Neuronal stem cell (in vitro differentiated cells): ENCODE measurements around the gene CAB39. TPM values are rescaled to one million over a fixed set of nuclear protein-coding genes. Genes with fewer than 3 reads are reported as not detected.

Experiments
- DNase-seq: peaks from one replicate; pipeline ENCODE4 v3.0.0-alpha.2; 2013; ENCODE audit warnings: low spot score
- H2AFZ ChIP-seq: one replicate; pipeline ENCODE4 v1.6.1; 2013; ENCODE audit warnings: mild to moderate bottlenecking, low read length, inconsistent platforms
- H2AK5ac ChIP-seq: 2 replicates; pipeline ENCODE4 v1.6.1; 2013; ENCODE audit warnings: low read depth, mild to moderate bottlenecking, inconsistent platforms, low read length, moderate library complexity, mixed read lengths
- H2BK120ac ChIP-seq: 2 replicates; pipeline ENCODE4 v1.6.1; 2013; ENCODE audit warnings: low read depth, mild to moderate bottlenecking, inconsistent platforms, low read length, moderate library complexity, mixed read lengths
- H2BK12ac ChIP-seq: one replicate; pipeline ENCODE4 v1.6.1; 2013; ENCODE audit warnings: low read length, inconsistent platforms
- H2BK15ac ChIP-seq: 2 replicates; pipeline ENCODE4 v1.6.1; 2013; ENCODE audit warnings: mild to moderate bottlenecking, low read length, inconsistent platforms, mixed read lengths
- H2BK5ac ChIP-seq: one replicate; pipeline ENCODE4 v1.6.1; 2013; ENCODE audit warnings: inconsistent platforms, mild to moderate bottlenecking, low read length, moderate library complexity
- H3K14ac ChIP-seq: one replicate; pipeline ENCODE4 v1.6.1; 2013; ENCODE audit warnings: low read length, inconsistent platforms
- H3K18ac ChIP-seq: 2 replicates; pipeline ENCODE4 v1.6.1; 2013; ENCODE audit warnings: low read length, inconsistent platforms
- H3K23ac ChIP-seq: 2 replicates; pipeline ENCODE4 v1.6.1; 2013; ENCODE audit warnings: low read depth, mild to moderate bottlenecking, mixed read lengths, low read length, inconsistent platforms; ENCODE audit not compliant: poor library complexity
- H3K27ac ChIP-seq: replicated peaks from 3 replicates; pipeline ENCODE4 v1.5.1; 2013; ENCODE audit warnings: low read length, inconsistent platforms
- H3K27me3 ChIP-seq, 3 experiments: 2 replicates each; pipeline ENCODE4 v1.6.1; 2013; ENCODE audit warnings: low read length in 3 of 3, mild to moderate bottlenecking in 2 of 3, inconsistent platforms in 1 of 3, low read depth in 1 of 3, mixed read lengths in 1 of 3, moderate library complexity in 1 of 3; ENCODE audit not compliant: control insufficient read depth in 3 of 3, insufficient read depth in 3 of 3
- H3K36me3 ChIP-seq, 2 donors: replicated peaks in 1 of 2; 2 replicates each; pipeline ENCODE4 v1.6.1; 2013; ENCODE audit warnings: low read length in 2 of 2; ENCODE audit not compliant: control insufficient read depth in 2 of 2, insufficient read depth in 2 of 2
- H3K4ac ChIP-seq: 2 replicates; pipeline ENCODE4 v1.6.1; 2013; ENCODE audit warnings: inconsistent platforms, mild to moderate bottlenecking, low read length, moderate library complexity
- H3K4me1 ChIP-seq, 2 donors: 1 replicate in 1 of 2; 2 replicates in 1 of 2; pipeline ENCODE4 v1.6.1; 2013; ENCODE audit warnings: low read length in 2 of 2, low read depth in 1 of 2; ENCODE audit not compliant: control insufficient read depth in 2 of 2, insufficient read depth in 1 of 2
- H3K4me2 ChIP-seq: one replicate; pipeline ENCODE4 v1.6.1; 2013; ENCODE audit warnings: mild to moderate bottlenecking, low read length, inconsistent platforms; ENCODE audit not compliant: insufficient read depth, poor library complexity, severe bottlenecking
- H3K4me3 ChIP-seq, 2 donors: 2 replicates each; pipeline ENCODE4 v1.5.1; 2013; ENCODE audit warnings: low read length in 2 of 2, mild to moderate bottlenecking in 2 of 2, inconsistent platforms in 1 of 2, moderate library complexity in 1 of 2
- H3K79me1 ChIP-seq: one replicate; pipeline ENCODE4 v1.6.1; 2013; ENCODE audit warnings: low read depth, mild to moderate bottlenecking, inconsistent platforms, low read length, moderate library complexity
- H3K9ac ChIP-seq: one replicate; pipeline ENCODE4 v1.6.1; 2013; ENCODE audit warnings: mild to moderate bottlenecking, low read depth, low read length, inconsistent platforms; ENCODE audit not compliant: poor library complexity
- H3K9me3 ChIP-seq, 2 donors: replicated peaks in 1 of 2; 2 replicates each; pipeline versions ENCODE3 to v1.6.1; 2013; ENCODE audit warnings: low read length in 2 of 2, mild to moderate bottlenecking in 2 of 2, inconsistent platforms in 1 of 2, low read depth in 1 of 2, mixed read lengths in 1 of 2, moderate library complexity in 1 of 2; ENCODE audit not compliant: control insufficient read depth in 2 of 2, insufficient read depth in 1 of 2
- H4K8ac ChIP-seq: one replicate; pipeline ENCODE4 v1.6.1; 2013; ENCODE audit warnings: low read depth, mild to moderate bottlenecking, inconsistent platforms, low read length, moderate library complexity
- H4K91ac ChIP-seq: one replicate; pipeline ENCODE4 v1.6.1; 2013; ENCODE audit warnings: low read length, low read depth, mild to moderate bottlenecking, inconsistent platforms; ENCODE audit not compliant: poor library complexity
- WGBS, 2 donors: extraction: QIAGEN DNeasy Blood & Tissue Kit; methylation state at CpG; one replicate each; pipeline ENCODE4 v1.1.7; 2013; ENCODE audit warnings: missing lambda C conversion rate in 2 of 2, mixed read lengths in 1 of 2; ENCODE audit not compliant: insufficient read length in 2 of 2, insufficient replicate concordance in 1 of 2; ENCODE audit errors: extremely low coverage in 2 of 2; 5-methylcytosine and 5-hydroxymethylcytosine counted together
- small RNA-seq: library from polyadenylated mRNA; stranded (forward); fragments of <200 nt; extraction: miRNeasy Mini kit (QIAGEN cat#:217004); gene quantifications from one replicate; pipeline ENCODE3, GENCODE V24; 2013; ENCODE audit not compliant: insufficient read depth

Gene CAB39

GRCh38 chr2:230868947-230869913 lies 156.6 kb downstream of the CAB39 start:
- H3K27me3 ChIP-seq, result no peaks in the 10 kb centered on the region
- H3K4ac ChIP-seq, result no peak overlapping the region
- H2AK5ac ChIP-seq, result peak overlapping the region; percentile 87
- H3K18ac ChIP-seq, result peak overlapping the region; percentile 96
- peak overlapping the region; percentile 64 for H3K9ac ChIP-seq
- peak overlapping the region; percentile 56 for H4K91ac ChIP-seq
- peak overlapping the region; percentile 51 for H3K27ac ChIP-seq
- H2AFZ ChIP-seq, result no peak overlapping the region
- H2BK12ac ChIP-seq, result peak overlapping the region; percentile 76
- no peak for DNase-seq
- peaks cover 53 to 58% of the 10 kb centered on the region in 2 donors for H3K4me1 ChIP-seq
- no CpG with 5 or more reads among the region's 19 CpGs for WGBS, 2 donors
- H3K79me1 ChIP-seq, result peaks cover 15% of the 10 kb centered on the region
- H3K23ac ChIP-seq, result peak overlapping the region; percentile 0
- peaks cover 3 to 31% of the 10 kb centered on the region in 2 donors for H3K36me3 ChIP-seq
- H3K4me2 ChIP-seq, result peak overlapping the region; percentile 45
- H3K4me3 ChIP-seq, result no peak overlapping the region
- peak overlapping the region; percentile 70 for H4K8ac ChIP-seq
- peak overlapping the region; percentile 32 for H3K14ac ChIP-seq
- H2BK15ac ChIP-seq, result peak overlapping the region; percentile 51
- H3K9me3 ChIP-seq, result no peaks in the 10 kb centered on the region
- peak overlapping the region; percentile 58 for H2BK5ac ChIP-seq
- H2BK120ac ChIP-seq, result no peak overlapping the region

GRCh38 chr2:230869914-230870543 lies 157.4 kb downstream of the CAB39 start:
- Histone ChIP-seq H3K4me3 (no peak overlapping the region), H2BK15ac (peak overlapping the region; percentile 16), H3K9me3 (no peaks in the 10 kb centered on the region), H2BK5ac (peak overlapping the region; percentile 58), H2BK120ac (no peak overlapping the region), H3K79me1 (peaks cover 19% of the 10 kb centered on the region), H2AK5ac (peak overlapping the region; percentile 23), H3K23ac (no peak overlapping the region), H3K18ac (peak overlapping the region; percentile 48), H3K4me1 (peaks cover 53 to 55% of the 10 kb centered on the region in 2 donors), H2BK12ac (no peak overlapping the region), H3K27me3 (no peaks in the 10 kb centered on the region), H3K14ac (no peak overlapping the region), H3K36me3 (peaks cover 5 to 39% of the 10 kb centered on the region in 2 donors), H3K9ac (peak overlapping the region; percentile 17), H2AFZ (no peak overlapping the region), H4K8ac (no peak overlapping the region), H4K91ac (no peak overlapping the region), H3K4ac (no peak overlapping the region), H3K27ac (peak overlapping the region; percentile 28), H3K4me2 (no peak overlapping the region)
- WGBS, 2 donors, result no CpG with 5 or more reads among the region's 11 CpGs
- DNase-seq, result no peak

Small RNA genes within 50 kb of the gene (small RNA-seq; reads per million reads assigned to genes)
- gene BANF1P3 (not detected), gene RNU6-268P (not detected)
